HL-60 (cell line): Measurements from ENCODE around the gene TBC1D16.

Experiments used
- POLR2AphosphoS5 ChIP-seq: IDR thresholded peaks from 2 replicates; pipeline ENCODE4 v1.6.1; 2012; ENCODE audit warnings: low read depth
- TF ChIP-seq, protein P1 (sequence below): IDR thresholded peaks from one replicate; pipeline ENCODE4 v1.5.1; 2011; ENCODE audit warnings: low read length, control low read depth, inconsistent platforms; ENCODE audit not compliant: insufficient read depth

DNA sequence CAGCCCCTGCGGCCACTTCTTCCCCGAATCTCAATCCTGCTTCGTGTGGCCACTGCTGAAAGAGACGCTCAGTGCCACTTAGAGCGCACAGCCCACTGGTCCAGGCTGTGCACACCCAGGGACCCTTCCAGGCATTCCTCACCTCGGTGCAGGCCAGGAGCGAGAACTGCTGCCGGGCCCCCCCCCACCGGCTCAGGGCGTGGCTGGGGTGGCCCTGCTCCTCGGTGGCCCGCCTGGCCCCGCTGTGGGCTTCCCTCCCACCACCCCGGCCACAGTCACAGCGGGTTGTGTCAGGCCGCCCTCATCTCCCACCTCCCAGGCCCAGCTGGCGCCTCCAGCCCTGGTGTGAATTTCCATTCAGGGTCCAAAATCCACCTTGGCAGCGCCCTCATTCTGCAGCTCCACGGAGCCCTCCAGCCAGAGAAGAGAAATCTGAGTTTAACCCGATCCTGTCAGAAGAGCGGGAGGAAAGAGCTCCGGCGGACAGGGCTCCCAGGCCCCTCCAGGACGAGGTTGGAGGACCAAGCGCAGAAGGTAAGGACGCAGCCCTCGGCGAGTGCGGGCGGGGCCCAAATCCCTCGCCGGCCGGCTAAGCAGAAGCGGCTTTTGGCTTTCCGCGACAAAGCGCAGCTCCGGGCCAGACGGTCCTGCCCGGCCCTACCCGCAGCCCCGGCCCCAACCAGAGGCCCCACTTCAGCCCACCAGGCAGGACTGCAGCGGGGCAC lies 12.0 kb downstream of the TBC1D16 start:
- TF ChIP-seq, protein P1, sequence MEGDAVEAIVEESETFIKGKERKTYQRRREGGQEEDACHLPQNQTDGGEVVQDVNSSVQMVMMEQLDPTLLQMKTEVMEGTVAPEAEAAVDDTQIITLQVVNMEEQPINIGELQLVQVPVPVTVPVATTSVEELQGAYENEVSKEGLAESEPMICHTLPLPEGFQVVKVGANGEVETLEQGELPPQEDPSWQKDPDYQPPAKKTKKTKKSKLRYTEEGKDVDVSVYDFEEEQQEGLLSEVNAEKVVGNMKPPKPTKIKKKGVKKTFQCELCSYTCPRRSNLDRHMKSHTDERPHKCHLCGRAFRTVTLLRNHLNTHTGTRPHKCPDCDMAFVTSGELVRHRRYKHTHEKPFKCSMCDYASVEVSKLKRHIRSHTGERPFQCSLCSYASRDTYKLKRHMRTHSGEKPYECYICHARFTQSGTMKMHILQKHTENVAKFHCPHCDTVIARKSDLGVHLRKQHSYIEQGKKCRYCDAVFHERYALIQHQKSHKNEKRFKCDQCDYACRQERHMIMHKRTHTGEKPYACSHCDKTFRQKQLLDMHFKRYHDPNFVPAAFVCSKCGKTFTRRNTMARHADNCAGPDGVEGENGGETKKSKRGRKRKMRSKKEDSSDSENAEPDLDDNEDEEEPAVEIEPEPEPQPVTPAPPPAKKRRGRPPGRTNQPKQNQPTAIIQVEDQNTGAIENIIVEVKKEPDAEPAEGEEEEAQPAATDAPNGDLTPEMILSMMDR = no peak
- TF ChIP-seq POLR2AphosphoS5 = no peak
